ENCODE measurements around the gene SLC17A5.

GRCh38 chr6:73639040-73639439 lies 14.8 kb downstream of the SLC17A5 start:
- no peak for TF ChIP-seq ZNF561 (CRISPR knock-in tag; conservative IDR thresholded peaks at IDR 0.05)
- TF ChIP-seq CBFB (CRISPR knock-in tag; IDR thresholded peaks at IDR 0.05) = no peak
- no peak for TF ChIP-seq ETV6 (IDR thresholded peaks at IDR 0.05; ENCODE audit: borderline replicate concordance in 1 of 2, low read depth in 2 of 2, low read length in 1 of 2)
- TF ChIP-seq ETV6 (CRISPR knock-in tag; IDR thresholded peaks at IDR 0.05; ENCODE audit: borderline replicate concordance) = no peak
- TF ChIP-seq CTCF (IDR thresholded peaks at IDR 0.05 in 2 of 3, conservative IDR thresholded peaks at IDR 0.05 in 1 of 3; ENCODE audit: insufficient read depth in 2 of 3, low read depth in 1 of 3, low read length in 3 of 3) = no peak
- no peak for TF ChIP-seq NRF1 (conservative IDR thresholded peaks at IDR 0.05 in 1 of 2, IDR thresholded peaks at IDR 0.05 in 1 of 2)
- no peak for TF ChIP-seq HNRNPK (IDR thresholded peaks at IDR 0.05; ENCODE audit: low read depth, low read length, poor library complexity, severe bottlenecking)
- TF ChIP-seq KLF16 (IDR thresholded peaks at IDR 0.05) = no peak
- TF ChIP-seq CBX2 (IDR thresholded peaks at IDR 0.05; ENCODE audit: insufficient read depth, low read length, poor library complexity, severe bottlenecking) = no peak
- no peak for TF ChIP-seq MAFK (IDR thresholded peaks at IDR 0.05; ENCODE audit: low read length)
- TF ChIP-seq ZNF277 (CRISPR knock-in tag; IDR thresholded peaks at IDR 0.05; ENCODE audit: borderline replicate concordance) = no peak
- no peak for TF ChIP-seq TEAD4 (IDR thresholded peaks at IDR 0.05; ENCODE audit: low read length)
- TF ChIP-seq TEAD4 (CRISPR knock-in tag; IDR thresholded peaks at IDR 0.05; ENCODE audit: borderline replicate concordance) = no peak
- no peak for TF ChIP-seq HCFC1 (IDR thresholded peaks at IDR 0.05; ENCODE audit: low read depth, low read length)

All from K562 (cell line).